Measurements from ENCODE around the gene PLN.
A peak's percentile ranks its signal among the peaks of the same experiment; 100 is the strongest.

Gene PLN

GRCh38 chr6:118578617-118579016 lies 30.5 kb downstream of the PLN start:
- TF ChIP-seq CTCF (conservative IDR thresholded peaks at IDR 0.05; ENCODE audit: low read length), result no peak
- no peak for DNase-seq (ENCODE audit: low read depth)
- no peak overlapping the region for H3K4me3 ChIP-seq (ENCODE audit: low read length)

- no peak overlapping the region for H3K4me3 ChIP-seq (ENCODE audit: low read length)
- no peak for TF ChIP-seq CTCF (conservative IDR thresholded peaks at IDR 0.05; ENCODE audit: low read length)
- DNase-seq (ENCODE audit: low read depth), result no peak
Observed at GRCh38 chr6:118579786-118580185, 31.7 kb downstream of the PLN start.

- peak; percentile 81 for TF ChIP-seq CTCF (conservative IDR thresholded peaks at IDR 0.05; ENCODE audit: low read length)
- H3K4me3 ChIP-seq (ENCODE audit: low read length), result no peak overlapping the region
- peak; percentile 87 for DNase-seq (ENCODE audit: low read depth)
Observed at GRCh38 chr6:118580585-118581419, 32.7 kb downstream of the PLN start.

GRCh38 chr6:118581489-118581959 lies 33.4 kb downstream of the PLN start:
- DNase-seq (ENCODE audit: low read depth), result peak; percentile 73
- no peak for TF ChIP-seq CTCF (conservative IDR thresholded peaks at IDR 0.05; ENCODE audit: low read length)
- H3K4me3 ChIP-seq (ENCODE audit: low read length), result no peak overlapping the region

- H3K4me3 ChIP-seq (ENCODE audit: low read length), result no peak overlapping the region
- DNase-seq (ENCODE audit: low read depth), result no peak
- no peak for TF ChIP-seq CTCF (conservative IDR thresholded peaks at IDR 0.05; ENCODE audit: low read length)
Observed at GRCh38 chr6:118584911-118585310, 36.8 kb downstream of the PLN start.

GRCh38 chr6:118586746-118587485 lies 38.8 kb downstream of the PLN start:
- no peak overlapping the region for H3K4me3 ChIP-seq (ENCODE audit: low read length)
- no peak for DNase-seq (ENCODE audit: low read depth)

More at GRCh38 chr6:118586746-118587485, 38.8 kb downstream of the PLN start:
- no peak for TF ChIP-seq CTCF (conservative IDR thresholded peaks at IDR 0.05; ENCODE audit: low read length)

Data from AG10803 (cell line).